ENCODE data around the gene SOX6. TPM values are rescaled to one million over a fixed set of nuclear protein-coding genes. Genes with fewer than 3 reads are reported as not detected.
"Not testable (repeated sequence)": the region's sequence is repeated elsewhere in the genome, so short reads cannot be mapped to it uniquely, and the experiment has no call there.

SOX6 gene
- total and polyA plus RNA-seq, 5 experiments from 2014 or later, result 0.26 TPM; not detected in 4

DNA sequence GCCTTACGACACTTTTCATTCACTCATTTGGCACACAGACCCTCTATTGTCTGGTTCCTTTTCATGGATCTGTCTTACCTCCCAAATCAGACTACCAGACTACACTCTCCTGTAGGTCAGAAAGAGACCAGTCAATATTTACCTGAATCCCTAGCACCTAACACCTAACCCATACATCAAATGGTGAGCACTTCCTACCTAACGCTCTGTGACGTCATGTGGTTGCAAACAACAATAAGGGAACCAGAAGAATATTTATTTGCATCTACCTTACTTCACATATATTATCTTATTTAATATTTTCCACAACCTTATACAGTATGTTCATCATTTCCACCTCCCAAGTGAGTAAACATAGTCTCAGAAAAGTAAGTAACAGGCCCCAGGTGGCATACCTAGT, 323.4 kb downstream of the SOX6 start:
- H3K36me3 Mint-ChIP-seq, result no peaks in the 10 kb centered on the region
- no peak overlapping the region for H3K27ac Mint-ChIP-seq
- no peak for DNase-seq
- no peak overlapping the region for H3K4me3 Mint-ChIP-seq
- H3K9me3 Mint-ChIP-seq, result peaks cover 0 to 6% (median 0%) of the 10 kb centered on the region in 9 donors
- H3K27me3 Mint-ChIP-seq, result no peaks in the 10 kb centered on the region
- ATAC-seq, result no peak
- H3K4me1 Mint-ChIP-seq, result no peaks in the 10 kb centered on the region
- POLR2A ChIA-PET, result no interaction called here

- Mint-ChIP-seq H3K4me1 (no peaks in the 10 kb centered on the region), H3K27me3 (no peaks in the 10 kb centered on the region), H3K36me3 (no peaks in the 10 kb centered on the region), H3K27ac (no peak overlapping the region), H3K4me3 (no peak overlapping the region), H3K9me3 (peaks cover 0 to 6% (median 0%) of the 10 kb centered on the region in 9 donors)
- ATAC-seq (no peak), DNase-seq (no peak)
- POLR2A ChIA-PET, result no interaction called here
These were observed 325.1 kb downstream of the SOX6 start for GRCh38 chr11:16031210-16031609.

DNA sequence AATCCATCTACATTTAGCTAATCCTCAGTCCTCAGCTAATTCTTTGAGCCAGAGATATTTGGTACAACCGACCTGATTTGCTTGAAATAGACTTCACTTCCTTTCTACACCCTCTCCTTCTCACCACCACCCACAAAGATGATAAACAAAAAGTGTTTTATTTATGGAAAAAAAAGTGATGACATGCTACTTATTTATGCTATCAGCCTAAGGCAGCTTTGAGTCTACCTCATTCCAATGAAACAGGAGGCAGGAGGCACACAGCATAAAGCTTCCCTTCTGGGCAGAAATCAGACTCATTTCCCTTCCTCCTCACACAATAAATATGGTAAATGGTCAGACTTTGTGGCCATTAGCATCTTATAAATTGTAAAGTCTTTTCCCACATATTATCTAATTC, 325.7 kb downstream of the SOX6 start:
- Mint-ChIP-seq H3K9me3 (peaks cover 0 to 6% (median 0%) of the 10 kb centered on the region in 9 donors), H3K27me3 (peaks cover 0 to 1% (median 0%) of the 10 kb centered on the region in 5 donors), H3K27ac (no peak overlapping the region), H3K4me3 (no peak overlapping the region), H3K4me1 (no peaks in the 10 kb centered on the region), H3K36me3 (no peaks in the 10 kb centered on the region)
- POLR2A ChIA-PET, result no interaction called here
- DNase-seq, result no peak
- no peak for ATAC-seq

GRCh38 chr11:16029151-16029550, 327.2 kb downstream of the SOX6 start:
- H3K27ac Mint-ChIP-seq, POLR2A ChIA-PET, H3K4me1 Mint-ChIP-seq, DNase-seq, H3K4me3 Mint-ChIP-seq, H3K9me3 Mint-ChIP-seq, H3K36me3 Mint-ChIP-seq, ATAC-seq, H3K27me3 Mint-ChIP-seq: not testable (repeated sequence)

GRCh38 chr11:16028419-16028818, 327.9 kb downstream of the SOX6 start:
- H3K4me3 Mint-ChIP-seq, result no peak overlapping the region
- no peak for ATAC-seq
- H3K27me3 Mint-ChIP-seq, result peaks cover 0 to 1% (median 0%) of the 10 kb centered on the region in 5 donors

DNA sequence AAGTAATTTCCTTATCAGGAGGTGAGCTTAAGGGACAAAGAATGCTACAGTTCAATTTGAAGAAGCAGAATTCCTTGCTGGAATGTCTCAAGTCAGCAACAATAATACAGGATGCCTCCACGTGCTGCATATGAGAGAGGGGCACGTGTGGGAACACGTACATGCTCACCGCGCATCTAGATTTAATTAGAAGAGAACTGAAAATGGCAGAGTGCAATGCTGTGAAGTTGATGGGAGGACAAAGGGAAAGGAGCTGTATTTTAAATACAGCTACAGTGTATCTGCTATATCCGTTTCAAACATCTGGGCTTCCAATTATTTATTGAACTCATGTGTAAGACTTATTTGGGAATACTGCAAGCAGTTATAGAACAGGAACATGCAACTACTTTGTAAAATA, 328.7 kb downstream of the SOX6 start:
- ATAC-seq, result no peak
- Mint-ChIP-seq H3K36me3 (no peaks in the 10 kb centered on the region), H3K4me3 (no peak overlapping the region), H3K4me1 (no peaks in the 10 kb centered on the region), H3K9me3 (peaks cover 0 to 6% (median 0%) of the 10 kb centered on the region in 9 donors), H3K27ac (no peak overlapping the region), H3K27me3 (peaks cover 0 to 1% (median 0%) of the 10 kb centered on the region in 5 donors)
- POLR2A ChIA-PET, result no interaction called here
- no peak for DNase-seq

More at GRCh38 chr11:16028419-16028818, 327.9 kb downstream of the SOX6 start:
- Mint-ChIP-seq H3K36me3 (no peaks in the 10 kb centered on the region), H3K27ac (no peak overlapping the region), H3K4me1 (no peaks in the 10 kb centered on the region), H3K9me3 (peaks cover 0 to 6% (median 0%) of the 10 kb centered on the region in 9 donors)
- POLR2A ChIA-PET, result no interaction called here
- no peak for DNase-seq

DNA sequence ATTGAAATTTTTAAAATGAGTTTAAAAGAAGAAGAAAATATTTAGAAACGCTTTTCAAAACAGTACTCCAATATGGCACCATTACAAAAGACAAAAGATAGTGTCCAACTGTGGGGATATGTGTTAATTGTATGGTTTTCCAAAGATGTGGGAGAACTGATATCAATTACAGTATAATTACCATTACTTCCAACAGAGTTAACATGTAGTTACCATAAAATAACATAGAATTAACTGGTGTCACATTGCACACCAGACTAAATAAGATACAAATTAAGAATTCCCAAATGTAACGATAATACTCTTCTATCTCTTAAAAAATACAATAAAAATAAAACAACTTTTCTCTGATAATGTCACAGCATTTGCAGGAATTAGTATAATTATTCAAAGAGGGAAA, 329.5 kb downstream of the SOX6 start:
- no peak for ATAC-seq
- Mint-ChIP-seq H3K27ac (no peak overlapping the region), H3K27me3 (peaks cover 0 to 1% (median 0%) of the 10 kb centered on the region in 5 donors), H3K4me1 (no peaks in the 10 kb centered on the region), H3K9me3 (peaks cover 0 to 11% (median 0%) of the 10 kb centered on the region in 9 donors), H3K36me3 (no peaks in the 10 kb centered on the region), H3K4me3 (no peak overlapping the region)
- POLR2A ChIA-PET, result no interaction called here
- DNase-seq, result no peak

DNA sequence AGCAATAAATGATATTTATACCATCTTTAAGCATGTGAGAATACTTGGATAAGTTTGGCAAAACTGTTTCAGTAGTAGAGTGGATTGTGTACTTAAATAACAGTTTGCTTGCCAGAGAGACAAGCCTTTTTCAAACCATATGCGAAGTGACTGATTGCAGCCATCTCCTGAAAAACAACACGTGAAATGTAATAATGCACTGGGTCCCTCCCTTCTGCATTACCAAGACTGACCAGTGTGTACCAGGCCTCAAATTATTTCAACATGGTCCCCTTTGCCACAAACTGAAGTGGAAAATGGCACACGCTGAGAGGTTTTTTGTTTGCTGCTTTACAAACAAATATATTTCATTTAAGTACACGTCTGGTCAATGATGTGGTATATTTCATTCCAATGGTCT, 337.4 kb downstream of the SOX6 start:
- Mint-ChIP-seq H3K36me3 (no peaks in the 10 kb centered on the region), H3K9me3 (peaks cover 0 to 21% (median 0%) of the 10 kb centered on the region in 9 donors), H3K4me1 (no peaks in the 10 kb centered on the region), H3K27ac (no peak overlapping the region), H3K4me3 (no peak overlapping the region), H3K27me3 (peaks cover 0 to 7% (median 2%) of the 10 kb centered on the region in 5 donors)
- DNase-seq, result no peak
- POLR2A ChIA-PET, result no interaction called here
- ATAC-seq, result no peak

- DNase-seq, result no peak
- H3K36me3 Mint-ChIP-seq, result no peaks in the 10 kb centered on the region
These were observed 339.9 kb downstream of the SOX6 start for GRCh38 chr11:16016468-16016829.

GRCh38 chr11:16015741-16016467, 340.4 kb downstream of the SOX6 start:
- Mint-ChIP-seq H3K4me3 (no peak overlapping the region), H3K27ac (no peak overlapping the region), H3K27me3 (peaks cover 0 to 7% (median 2%) of the 10 kb centered on the region in 5 donors), H3K9me3 (peaks cover 0 to 10% (median 0%) of the 10 kb centered on the region in 9 donors), H3K36me3 (no peaks in the 10 kb centered on the region), H3K4me1 (no peaks in the 10 kb centered on the region)
- POLR2A ChIA-PET, result no interaction called here
- ATAC-seq (no peak), DNase-seq (no peak)

More at GRCh38 chr11:16016468-16016829, 339.9 kb downstream of the SOX6 start:
- H3K27me3 Mint-ChIP-seq, result peaks cover 0 to 7% (median 2%) of the 10 kb centered on the region in 5 donors
- no peak overlapping the region for H3K4me3 Mint-ChIP-seq
- no peak overlapping the region for H3K27ac Mint-ChIP-seq
- peaks cover 0 to 10% (median 0%) of the 10 kb centered on the region in 9 donors for H3K9me3 Mint-ChIP-seq
- H3K4me1 Mint-ChIP-seq, result no peaks in the 10 kb centered on the region
- POLR2A ChIA-PET, result no interaction called here
- ATAC-seq, result no peak

DNA sequence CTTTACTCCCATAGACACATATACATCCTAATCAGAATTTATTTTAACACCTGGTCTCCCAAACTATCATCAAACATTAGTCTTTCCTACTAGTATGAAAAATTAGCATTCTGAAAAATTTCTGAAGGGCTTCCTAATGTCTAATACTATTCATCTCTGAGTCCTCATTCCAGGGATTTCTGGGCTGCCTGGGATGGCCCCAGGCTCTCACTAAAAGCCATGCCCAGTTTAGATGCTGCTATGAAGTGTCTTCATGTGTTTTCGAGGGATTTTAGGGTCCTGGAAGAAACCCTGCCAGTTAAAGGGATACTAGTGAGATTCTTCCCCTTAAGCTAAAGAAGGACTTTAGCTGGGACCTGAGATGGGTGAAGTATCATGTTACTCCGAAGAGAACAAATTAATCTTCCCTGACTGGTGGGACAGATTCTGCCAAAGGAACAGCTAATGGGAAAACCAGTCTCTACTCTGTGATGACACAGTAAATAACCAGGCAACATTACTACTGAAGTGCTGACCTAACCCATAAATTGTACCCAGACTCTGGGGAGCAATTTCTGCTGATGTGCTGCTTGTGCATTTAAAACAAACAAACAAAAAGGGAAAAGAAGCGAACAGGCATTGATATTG, 342.6 kb downstream of the SOX6 start:
- Mint-ChIP-seq H3K4me3 (no peak overlapping the region), H3K36me3 (no peaks in the 10 kb centered on the region), H3K27me3 (no peaks in the 10 kb centered on the region), H3K4me1 (no peaks in the 10 kb centered on the region), H3K9me3 (peaks cover 0 to 7% (median 0%) of the 10 kb centered on the region in 9 donors), H3K27ac (no peak overlapping the region)
- POLR2A ChIA-PET, result no interaction called here
- no peak for DNase-seq
- ATAC-seq, result no peak

DNA sequence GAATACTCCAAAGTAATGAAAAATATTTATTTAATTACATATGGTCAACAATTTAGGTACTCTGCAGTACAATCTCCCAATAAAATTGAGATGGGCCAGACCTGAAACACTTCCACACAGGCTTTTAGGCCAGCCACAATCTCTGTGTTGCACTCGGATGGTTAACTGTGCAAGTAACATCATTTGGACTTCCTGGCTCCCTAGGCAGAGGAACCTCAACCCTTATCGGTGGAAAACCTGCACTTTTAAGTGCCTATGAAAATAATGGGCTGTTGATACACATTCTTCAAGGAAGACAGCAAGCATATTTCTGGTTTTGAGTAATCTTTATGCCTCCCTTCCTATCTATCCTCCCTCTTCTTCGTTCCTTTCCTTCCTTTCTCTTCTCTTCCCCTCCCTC, 343.1 kb downstream of the SOX6 start:
- POLR2A ChIA-PET, result no interaction called here
- DNase-seq, result no peak
- no peak for ATAC-seq
- H3K27me3 Mint-ChIP-seq, result no peaks in the 10 kb centered on the region
- no peaks in the 10 kb centered on the region for H3K4me1 Mint-ChIP-seq
- no peak overlapping the region for H3K4me3 Mint-ChIP-seq
- H3K36me3 Mint-ChIP-seq, result no peaks in the 10 kb centered on the region
- H3K9me3 Mint-ChIP-seq, result peaks cover 0 to 7% (median 0%) of the 10 kb centered on the region in 9 donors
- no peak overlapping the region for H3K27ac Mint-ChIP-seq

GRCh38 chr11:16012125-16012751, 344.1 kb downstream of the SOX6 start:
- Mint-ChIP-seq H3K4me1 (no peaks in the 10 kb centered on the region), H3K9me3 (peaks cover 0 to 7% (median 0%) of the 10 kb centered on the region in 9 donors), H3K4me3 (no peak overlapping the region), H3K27ac (no peak overlapping the region), H3K27me3 (no peaks in the 10 kb centered on the region), H3K36me3 (no peaks in the 10 kb centered on the region)
- DNase-seq (no peak), ATAC-seq (no peak)
- POLR2A ChIA-PET, result no interaction called here

All from naive thymus-derived CD8-positive, alpha-beta T cell (primary cell).